Duodenal mucosa (tissue), 2 donors: ENCODE results near the gene AK8.

Source experiments
- H3K27ac ChIP-seq: one replicate; pipeline ENCODE4 v1.7.0; 2013; ENCODE audit warnings: low read depth, low read length
- H3K27me3 ChIP-seq, 2 donors: one replicate each; pipeline ENCODE4 v1.7.0; 2013; ENCODE audit warnings: low read length in 2 of 2, control low read depth in 1 of 2; ENCODE audit not compliant: insufficient read depth in 2 of 2, control insufficient read depth in 1 of 2
- H3K36me3 ChIP-seq, 2 donors: one replicate each; pipeline ENCODE4 v1.7.0; 2013; ENCODE audit warnings: low read length in 2 of 2, control low read depth in 1 of 2; ENCODE audit not compliant: insufficient read depth in 2 of 2, control insufficient read depth in 1 of 2
- H3K4me1 ChIP-seq, 2 donors: one replicate each; pipeline ENCODE4 v1.7.0; 2013; ENCODE audit warnings: low read length in 2 of 2, control low read depth in 1 of 2; ENCODE audit not compliant: insufficient read depth in 2 of 2, control insufficient read depth in 1 of 2
- H3K4me3 ChIP-seq, 2 donors: one replicate each; pipeline ENCODE4 v1.7.0; 2013; ENCODE audit warnings: low read length in 2 of 2, low read depth in 1 of 2
- H3K9ac ChIP-seq, 2 donors: one replicate each; pipeline ENCODE4 v1.7.0; 2013; ENCODE audit warnings: low read length in 2 of 2, low read depth in 1 of 2
- H3K9me3 ChIP-seq, 2 donors: one replicate each; pipeline ENCODE4 v1.7.0; 2013; ENCODE audit warnings: low read length in 2 of 2, control low read depth in 1 of 2; ENCODE audit not compliant: control insufficient read depth in 1 of 2

The AK8 gene

GRCh38 chr9:132732326-132733259 is 145.5 kb downstream of the AK8 start:
- no peak overlapping the region for H3K27ac ChIP-seq
- H3K9ac ChIP-seq, result no peak overlapping the region

DNA sequence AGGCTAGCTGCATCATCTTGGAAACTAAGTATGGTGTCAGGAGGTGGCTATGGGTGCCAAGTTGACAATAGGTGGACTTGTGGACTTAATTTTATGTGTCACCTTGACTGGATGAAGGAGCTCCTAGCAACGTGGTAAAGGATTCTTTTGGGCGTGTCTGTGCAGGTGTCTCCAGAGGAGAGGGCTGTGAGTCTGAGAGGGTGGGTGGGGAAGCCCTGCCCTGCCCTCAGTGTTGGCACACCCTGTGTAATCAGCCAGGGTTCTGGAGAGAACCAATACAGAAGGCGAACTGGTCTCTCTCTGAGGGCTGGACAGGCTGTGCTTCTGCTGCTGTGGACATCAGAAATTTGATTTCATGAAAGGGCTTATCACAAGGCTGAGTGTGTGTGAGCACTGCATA is 146.9 kb downstream of the AK8 start:
- Histone ChIP-seq H3K9me3 (no peaks in the 10 kb centered on the region), H3K27ac (no peak overlapping the region), H3K4me3 (no peak overlapping the region), H3K4me1 (no peaks in the 10 kb centered on the region), H3K9ac (no peak overlapping the region), H3K36me3 (no peaks in the 10 kb centered on the region), H3K27me3 (no peaks in the 10 kb centered on the region)

More at GRCh38 chr9:132732326-132733259, 145.5 kb downstream of the AK8 start:
- no peaks in the 10 kb centered on the region for H3K27me3 ChIP-seq
- no peaks in the 10 kb centered on the region for H3K36me3 ChIP-seq
- H3K4me3 ChIP-seq, result no peak overlapping the region
- H3K9me3 ChIP-seq, result no peaks in the 10 kb centered on the region
- no peaks in the 10 kb centered on the region for H3K4me1 ChIP-seq

GRCh38 chr9:132730054-132731033 is 147.7 kb downstream of the AK8 start:
- Histone ChIP-seq H3K27me3 (no peaks in the 10 kb centered on the region), H3K27ac (no peak overlapping the region), H3K4me1 (no peaks in the 10 kb centered on the region), H3K9me3 (no peaks in the 10 kb centered on the region), H3K4me3 (no peak overlapping the region), H3K36me3 (no peaks in the 10 kb centered on the region), H3K9ac (no peak overlapping the region)

GRCh38 chr9:132729235-132729890 is 148.7 kb downstream of the AK8 start:
- Histone ChIP-seq H3K27ac (no peak overlapping the region), H3K4me1 (no peaks in the 10 kb centered on the region), H3K4me3 (no peak overlapping the region), H3K9ac (no peak overlapping the region), H3K9me3 (no peaks in the 10 kb centered on the region), H3K27me3 (no peaks in the 10 kb centered on the region), H3K36me3 (no peaks in the 10 kb centered on the region)

DNA sequence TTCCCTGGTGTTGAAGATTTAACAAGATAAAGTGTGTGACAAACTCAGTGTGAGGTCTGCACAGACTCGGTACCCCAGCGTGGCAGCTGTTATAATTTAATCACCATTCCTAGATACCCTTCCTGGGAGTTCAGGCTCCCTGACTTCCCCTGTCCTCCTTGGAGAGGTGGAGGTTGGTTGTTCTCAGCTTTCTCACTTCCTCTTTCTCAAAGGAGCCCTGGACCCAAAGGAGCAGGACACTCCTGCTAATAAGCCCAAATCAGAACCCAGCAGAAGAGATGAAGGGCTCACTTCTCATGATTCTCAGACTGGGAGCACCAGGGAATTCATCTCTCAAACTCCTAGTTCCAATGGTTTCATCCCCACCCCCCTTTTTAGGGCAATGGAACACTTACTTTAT is 149.6 kb downstream of the AK8 start:
- Histone ChIP-seq H3K9me3 (no peaks in the 10 kb centered on the region), H3K27ac (no peak overlapping the region), H3K4me1 (no peaks in the 10 kb centered on the region), H3K4me3 (no peak overlapping the region), H3K9ac (no peak overlapping the region), H3K36me3 (no peaks in the 10 kb centered on the region), H3K27me3 (no peaks in the 10 kb centered on the region)

- Histone ChIP-seq H3K4me1 (no peaks in the 10 kb centered on the region), H3K9me3 (no peaks in the 10 kb centered on the region), H3K9ac (no peak overlapping the region), H3K36me3 (no peaks in the 10 kb centered on the region), H3K27ac (no peak overlapping the region), H3K27me3 (no peaks in the 10 kb centered on the region), H3K4me3 (no peak overlapping the region)
Observed at GRCh38 chr9:132728071-132728470, 150.0 kb downstream of the AK8 start.

- H3K27me3 ChIP-seq, result no peaks in the 10 kb centered on the region
- no peaks in the 10 kb centered on the region for H3K36me3 ChIP-seq
- no peak overlapping the region for H3K4me3 ChIP-seq
- H3K4me1 ChIP-seq, result no peaks in the 10 kb centered on the region
- no peaks in the 10 kb centered on the region for H3K9me3 ChIP-seq
- H3K27ac ChIP-seq, result no peak overlapping the region
- no peak overlapping the region for H3K9ac ChIP-seq
Observed at GRCh38 chr9:132726576-132727130, 151.4 kb downstream of the AK8 start.

GRCh38 chr9:132725306-132725705 is 152.8 kb downstream of the AK8 start:
- H3K9ac ChIP-seq, result no peak overlapping the region
- no peaks in the 10 kb centered on the region for H3K36me3 ChIP-seq
- H3K4me3 ChIP-seq, result no peak overlapping the region
- no peak overlapping the region for H3K27ac ChIP-seq
- H3K9me3 ChIP-seq, result no peaks in the 10 kb centered on the region
- no peaks in the 10 kb centered on the region for H3K4me1 ChIP-seq
- no peaks in the 10 kb centered on the region for H3K27me3 ChIP-seq

DNA sequence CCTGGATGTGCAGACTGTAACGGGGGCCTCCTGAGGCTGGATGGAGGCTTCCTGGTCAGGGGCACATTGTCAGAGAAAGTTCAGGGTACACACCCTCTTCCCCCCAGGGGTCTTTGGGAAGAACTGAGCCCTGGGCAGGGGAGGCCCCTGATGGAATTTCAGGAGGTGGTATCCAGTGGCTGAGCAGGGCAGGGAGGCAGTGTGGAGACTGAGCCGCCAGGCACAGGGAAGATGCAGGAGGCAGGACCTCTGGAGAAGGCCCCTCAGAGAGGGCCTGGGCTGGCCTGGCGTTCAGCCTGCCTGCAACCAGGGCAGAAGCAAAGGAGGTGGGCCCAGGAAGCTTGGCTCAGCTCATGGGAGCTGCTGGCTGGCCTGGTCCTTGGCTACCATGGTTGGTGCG is 154.3 kb downstream of the AK8 start:
- Histone ChIP-seq H3K27ac (no peak overlapping the region), H3K9me3 (no peaks in the 10 kb centered on the region), H3K27me3 (no peaks in the 10 kb centered on the region), H3K9ac (no peak overlapping the region), H3K4me1 (no peaks in the 10 kb centered on the region), H3K36me3 (no peaks in the 10 kb centered on the region), H3K4me3 (no peak overlapping the region)
